ENCODE data around the gene NOS1AP.
"Not testable (repeated sequence)": the region's sequence is repeated elsewhere in the genome, so short reads cannot be mapped to it uniquely, and the experiment has no call there.

NOS1AP gene

GRCh38 chr1:162060314-162060713 lies 9.2 kb upstream of the NOS1AP start:
- DNase-seq = no peak

DNA sequence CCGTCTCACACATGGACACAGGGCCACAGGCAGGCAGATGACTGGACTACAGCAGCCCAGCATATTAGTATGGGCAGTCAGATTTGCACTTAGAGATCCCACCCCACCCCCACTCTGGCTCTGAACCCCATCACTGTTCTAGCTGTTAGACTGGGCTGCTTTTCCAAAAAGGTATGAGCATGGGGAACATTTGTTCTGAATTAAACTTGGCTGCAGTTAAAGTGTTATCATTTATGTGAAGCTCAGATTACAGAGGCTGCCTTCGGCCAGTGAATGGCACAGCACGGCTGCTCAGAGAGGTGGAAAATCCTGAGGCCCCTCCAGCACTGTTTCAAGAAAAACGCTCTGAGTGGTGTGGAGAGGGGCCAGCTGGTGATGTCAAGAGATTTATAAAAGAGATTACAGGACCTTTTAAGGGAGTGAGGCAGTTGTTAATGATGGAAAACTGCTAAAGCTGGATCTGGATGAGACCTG lies 6.9 kb upstream of the NOS1AP start:
- DNase-seq = no peak

DNA sequence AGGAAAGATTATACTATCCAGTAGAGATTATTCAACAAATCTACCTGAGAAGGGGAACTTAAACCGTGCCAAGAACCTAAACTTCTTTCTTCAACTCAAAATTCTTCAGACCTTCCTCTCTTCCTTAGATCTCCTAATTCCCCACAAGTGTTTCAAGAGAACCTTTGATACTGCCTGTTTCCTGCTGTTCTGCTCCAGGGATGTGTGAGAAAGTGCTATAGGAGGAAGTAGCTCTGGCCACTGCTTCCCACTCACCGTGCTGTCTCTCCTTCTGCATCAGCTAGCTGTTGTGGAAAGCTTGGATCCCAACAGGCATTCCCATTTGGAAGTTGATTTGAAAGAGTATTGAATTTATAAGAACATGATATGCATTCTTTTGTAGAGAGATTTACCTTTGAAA lies 4.5 kb upstream of the NOS1AP start:
- peak in 1 of 2 experiments; percentile 10 for DNase-seq

DNA sequence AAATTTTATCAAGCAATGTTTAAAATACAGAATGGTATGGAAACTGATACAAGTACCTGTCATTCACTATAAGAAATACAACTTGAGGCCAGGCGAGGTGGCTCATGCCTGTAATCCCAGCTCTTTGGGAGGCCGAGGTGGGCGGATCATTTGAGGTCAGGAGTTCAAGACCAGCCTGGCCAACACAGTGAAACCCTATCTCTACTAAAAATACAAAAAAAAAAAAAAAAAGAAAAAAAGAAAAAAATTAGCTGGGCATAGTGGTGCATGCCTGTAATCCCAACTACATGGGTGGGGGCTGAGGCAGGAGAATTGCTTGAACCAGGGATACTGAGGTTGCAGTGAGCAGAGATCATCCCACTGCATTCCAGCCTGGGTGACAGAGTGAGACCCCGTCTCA lies 2.7 kb upstream of the NOS1AP start:
- not testable (repeated sequence) for DNase-seq

GRCh38 chr1:162067466-162067865 lies 2.0 kb upstream of the NOS1AP start:
- no peak for DNase-seq

GRCh38 chr1:162068301-162068700 lies 1.2 kb upstream of the NOS1AP start:
- no peak for DNase-seq

DNA sequence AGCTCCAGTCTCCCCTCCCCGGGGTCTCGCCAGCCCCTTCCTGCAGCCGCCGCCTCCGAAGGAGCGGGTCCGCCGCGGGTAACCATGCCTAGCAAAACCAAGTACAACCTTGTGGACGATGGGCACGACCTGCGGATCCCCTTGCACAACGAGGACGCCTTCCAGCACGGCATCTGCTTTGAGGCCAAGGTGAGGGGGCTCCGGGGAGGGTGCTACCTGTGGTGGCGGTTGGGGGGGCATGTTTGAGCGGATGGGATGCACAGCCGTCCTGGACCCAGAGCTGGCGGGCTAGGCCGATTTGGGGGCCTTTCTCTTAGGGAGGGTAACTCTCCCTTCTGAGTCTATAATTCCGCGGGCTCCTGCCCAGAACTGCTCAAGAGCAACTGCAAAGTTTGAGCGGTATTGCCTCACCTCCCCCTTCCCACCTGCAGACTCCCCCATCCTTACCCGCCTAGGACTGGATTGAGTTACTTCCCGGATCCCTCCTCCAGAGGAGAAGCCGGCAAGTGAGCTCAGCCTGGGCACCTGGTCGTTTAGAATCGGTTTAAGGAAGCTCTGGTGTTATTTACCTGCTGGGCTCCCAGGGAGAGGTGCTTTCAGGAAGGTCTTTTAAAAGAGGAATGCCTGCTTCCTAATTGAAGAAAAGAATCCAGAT lies 730 bp downstream of the NOS1AP start:
- DNase-seq = no peak

GRCh38 chr1:162070825-162071224 lies 1.3 kb downstream of the NOS1AP start:
- no peak for DNase-seq

DNA sequence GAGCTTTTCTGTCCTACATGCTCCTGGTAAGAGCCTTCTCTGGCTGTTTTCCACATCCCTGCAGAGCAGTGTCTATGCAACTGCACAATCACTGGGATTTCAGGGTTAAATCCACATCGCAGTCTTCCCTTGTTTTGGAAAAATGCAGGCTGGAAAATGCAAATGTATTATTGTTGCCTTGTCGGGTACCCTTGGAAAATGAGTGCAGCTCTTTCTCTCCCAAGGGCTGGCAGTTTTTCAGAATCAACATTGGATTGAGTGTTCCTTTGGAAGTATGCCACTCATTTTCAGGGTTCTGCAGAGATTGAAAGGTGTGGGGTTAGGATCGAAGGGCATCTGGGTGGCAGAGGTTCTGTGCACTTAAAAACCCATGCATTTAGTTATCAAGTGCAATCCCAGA lies 3.2 kb downstream of the NOS1AP start:
- no peak for DNase-seq

DNA sequence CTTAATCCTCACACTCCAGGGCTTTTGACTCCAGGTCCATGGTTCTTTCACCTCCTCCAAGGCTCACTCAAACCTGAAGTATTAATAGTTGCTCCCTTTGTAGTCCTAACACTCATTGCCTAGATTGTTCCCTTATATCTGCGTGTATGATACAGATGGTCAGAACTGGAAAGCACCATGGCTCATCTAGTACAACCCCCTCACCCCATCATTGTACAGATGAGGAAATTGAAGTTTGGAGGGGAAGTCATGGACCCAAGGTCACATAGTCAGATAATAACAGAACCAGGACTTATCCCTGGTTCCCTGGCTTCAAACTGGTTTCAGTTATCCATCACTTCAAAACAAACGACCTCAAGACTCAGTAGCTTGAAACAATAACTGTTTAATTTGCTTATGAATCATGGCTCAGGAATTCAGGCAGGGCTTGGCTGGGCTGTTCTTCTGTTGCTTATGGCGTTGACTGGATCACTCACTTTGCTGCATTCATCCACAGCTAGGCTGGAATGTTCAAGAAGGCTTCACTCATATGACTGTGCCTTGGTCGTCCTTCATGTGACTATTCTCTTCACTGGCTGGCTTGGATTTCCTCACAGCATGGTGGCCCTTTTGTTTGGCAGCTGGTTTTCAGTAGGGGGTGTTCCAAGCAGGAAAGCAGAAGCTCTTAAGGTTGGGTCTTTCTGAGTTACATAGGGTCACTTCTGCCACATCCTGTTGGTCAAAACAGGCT lies 5.0 kb downstream of the NOS1AP start:
- peak; percentile 17 to 51 for DNase-seq

- DNase-seq = no peak
Measured at GRCh38 chr1:162075862-162076261, 6.4 kb downstream of the NOS1AP start.

- no peak for DNase-seq
Measured at GRCh38 chr1:162077648-162078299, 8.3 kb downstream of the NOS1AP start.

- DNase-seq = no peak
Measured at GRCh38 chr1:162079030-162079429, 9.5 kb downstream of the NOS1AP start.

GRCh38 chr1:162080472-162081015 lies 11.1 kb downstream of the NOS1AP start:
- no peak for DNase-seq

DNA sequence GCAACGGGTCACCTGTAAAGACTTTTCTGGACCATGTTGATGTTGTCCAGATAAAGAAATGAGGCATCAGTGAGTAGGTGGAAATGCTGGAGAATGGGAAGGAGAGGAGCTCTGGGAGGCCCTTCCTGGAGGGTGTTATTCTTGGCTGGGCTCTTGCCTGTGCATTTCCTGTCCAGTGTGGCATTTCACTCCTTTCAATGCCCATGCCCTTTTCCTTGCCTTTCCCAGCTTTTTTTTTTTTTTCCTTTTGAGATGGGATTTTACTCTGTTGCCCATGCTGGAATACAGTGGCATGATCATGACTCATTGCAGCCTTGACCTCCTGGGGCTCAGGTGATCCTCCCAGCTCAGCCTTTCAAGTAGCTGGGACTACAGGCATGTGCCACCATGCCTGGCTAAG lies 11.8 kb downstream of the NOS1AP start:
- DNase-seq = no peak

DNA sequence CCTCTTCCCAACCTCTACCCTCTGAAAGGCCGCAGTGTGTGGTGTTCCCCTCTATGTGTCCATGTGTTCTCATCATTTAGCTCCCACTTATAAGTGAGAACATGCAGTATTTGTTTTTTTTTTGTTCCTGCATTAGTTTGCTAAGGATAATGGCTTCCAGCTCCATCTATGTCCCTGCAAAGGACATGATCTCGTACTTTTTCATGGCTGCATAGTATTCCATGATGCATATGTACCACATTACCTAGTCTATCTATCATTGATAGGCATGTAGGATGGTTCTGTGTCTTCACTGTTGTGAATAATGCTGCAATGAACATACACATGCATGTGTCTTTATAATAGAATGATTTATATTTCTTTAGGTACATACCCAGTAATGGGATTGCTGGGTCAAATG lies 12.6 kb downstream of the NOS1AP start:
- not testable (repeated sequence) for DNase-seq

GRCh38 chr1:162083273-162083672 lies 13.8 kb downstream of the NOS1AP start:
- DNase-seq = no peak

DNA sequence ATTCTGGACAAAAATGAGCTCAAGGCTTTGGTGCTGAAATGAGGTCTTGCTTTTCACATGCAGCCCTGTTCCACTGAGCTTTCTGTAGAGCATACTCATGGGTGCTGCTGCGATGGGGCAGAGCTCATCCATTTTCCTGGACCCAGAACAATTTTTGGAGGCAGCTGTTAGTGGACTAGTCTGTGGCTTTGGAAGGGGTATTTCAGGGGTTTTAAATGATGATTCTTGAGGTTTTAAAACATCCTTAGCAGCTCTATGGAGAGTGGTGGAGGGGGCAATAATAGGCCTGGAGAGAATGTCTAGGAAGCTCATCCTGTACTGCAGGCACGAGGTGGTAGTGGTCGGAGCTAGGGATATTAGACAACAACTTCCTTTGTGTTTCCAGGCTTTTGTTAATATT lies 16.5 kb downstream of the NOS1AP start:
- no peak for DNase-seq

DNA sequence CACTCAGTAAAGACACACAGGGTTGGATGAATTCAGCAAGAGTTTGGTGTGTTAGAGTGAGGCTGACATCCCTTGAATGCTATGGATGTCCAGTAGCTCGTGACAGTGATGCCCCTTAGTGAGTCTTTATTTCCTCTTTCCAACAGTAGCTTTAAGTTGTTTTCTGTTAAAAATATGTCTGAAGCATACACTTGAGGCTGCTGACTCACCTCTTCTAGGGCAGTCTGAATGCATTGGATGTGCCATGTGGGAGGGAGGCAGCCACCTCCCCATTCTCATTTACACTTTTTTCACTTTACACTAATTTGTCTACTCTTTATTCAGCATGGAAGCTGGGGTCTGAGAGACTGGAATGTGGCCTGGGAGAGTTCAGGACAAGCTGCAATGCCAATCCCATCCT lies 17.6 kb downstream of the NOS1AP start:
- no peak for DNase-seq

DNA sequence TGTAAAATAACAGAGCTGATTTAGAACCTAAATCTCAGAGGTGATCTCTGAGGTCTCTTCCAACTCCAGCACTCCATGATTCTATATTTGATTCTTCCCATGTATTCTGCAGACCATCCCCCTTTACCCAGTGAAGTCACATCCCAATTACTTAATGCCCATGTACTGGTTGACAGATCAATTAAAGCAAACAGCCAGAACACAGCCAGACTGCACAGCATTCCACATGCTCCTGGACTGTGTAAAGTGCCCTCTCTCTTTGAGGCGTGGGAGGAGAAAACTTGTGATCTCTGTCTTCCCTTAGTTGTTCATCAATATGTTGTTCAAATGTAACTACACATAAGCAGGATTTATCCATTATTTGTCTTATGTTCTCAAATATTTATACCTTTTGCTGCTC lies 18.1 kb downstream of the NOS1AP start:
- DNase-seq = no peak

DNA sequence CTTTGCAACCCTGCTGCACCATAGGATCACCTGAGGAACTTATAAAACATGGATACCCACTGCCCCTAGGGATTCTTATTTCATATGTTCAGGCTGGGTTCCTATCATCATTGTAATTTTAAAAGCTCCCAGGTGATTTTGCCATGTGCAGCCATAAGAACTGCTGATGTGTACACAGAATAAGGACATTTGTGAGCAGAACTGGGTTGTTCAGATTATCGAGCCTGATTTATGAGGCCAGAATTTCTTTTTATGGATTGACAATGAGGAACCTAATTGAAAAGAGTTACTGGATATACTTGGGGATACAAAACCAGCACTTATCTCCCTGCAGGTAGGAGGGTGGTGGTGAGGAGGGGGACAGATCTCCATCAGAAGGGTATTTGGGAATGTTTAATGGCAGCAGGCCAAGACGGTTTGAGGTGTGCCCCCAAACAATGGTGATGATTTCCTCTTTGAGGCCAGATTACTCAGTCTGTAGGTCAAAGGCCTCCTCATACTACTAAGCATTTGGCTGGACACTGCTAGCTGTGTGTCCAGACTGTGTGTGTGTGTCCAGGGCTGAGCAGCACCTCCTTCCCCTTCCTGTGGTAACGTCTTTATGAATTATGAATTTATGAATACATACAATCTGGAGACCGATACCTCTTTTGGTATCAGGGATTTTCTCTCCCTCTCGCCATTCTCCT lies 18.9 kb downstream of the NOS1AP start:
- DNase-seq = no peak

- DNase-seq = no peak
Measured at GRCh38 chr1:162089748-162090147, 20.3 kb downstream of the NOS1AP start.

- DNase-seq = no peak
Measured at GRCh38 chr1:162090378-162090777, 20.9 kb downstream of the NOS1AP start.
